HepG2 (cell line): ENCODE data around the gene SNAPC3. TPM values are rescaled to one million over a fixed set of nuclear protein-coding genes. Genes with fewer than 3 reads are reported as not detected.
A peak's percentile ranks its signal among the peaks of the same experiment; 100 is the strongest.

Experiments used
- ATF4 ChIP-seq, 2 experiments: fragments of 450-650 bp in 1 of 2; sonication (generic) in 1 of 2; formaldehyde crosslinking; IDR thresholded peaks; 2 replicates each; pipeline versions ENCODE4 v1.5.0 to v1.8.0; 2020 to 2022; ENCODE audit warnings: mild to moderate bottlenecking in 1 of 2, missing genetic modification reagents in 1 of 2
- BORCS8-MEF2B ChIP-seq: sonication (generic); formaldehyde crosslinking; IDR thresholded peaks from 2 replicates; pipeline ENCODE4 v1.8.0; 2022; ENCODE audit warnings: mild to moderate bottlenecking, missing genetic modification reagents
- MEIS1 ChIP-seq: sonication (generic); formaldehyde crosslinking; IDR thresholded peaks from 2 replicates; pipeline ENCODE4 v1.9.0; 2021; ENCODE audit warnings: mild to moderate bottlenecking, missing genetic modification reagents, moderate library complexity, borderline replicate concordance
- MLXIP ChIP-seq: sonication (generic); formaldehyde crosslinking; IDR thresholded peaks from 2 replicates; pipeline ENCODE4 v1.9.0; 2021; ENCODE audit warnings: missing genetic modification reagents, borderline replicate concordance
- RARA ChIP-seq: IDR thresholded peaks from 2 replicates; pipeline ENCODE4 v1.6.1; 2016; ENCODE audit warnings: missing genetic modification reagents, missing compliant biosample characterization
- ZMYM4 ChIP-seq: sonication (generic); formaldehyde crosslinking; IDR thresholded peaks from 2 replicates; pipeline ENCODE4 v1.8.1; 2023; ENCODE audit warnings: mild to moderate bottlenecking, missing genetic modification reagents
- ZNF432 ChIP-seq: sonication (generic); formaldehyde crosslinking; IDR thresholded peaks from 2 replicates; pipeline ENCODE4 v1.5.0; 2020; ENCODE audit warnings: missing genetic modification reagents, mild to moderate bottlenecking, borderline replicate concordance
- polyA plus RNA-seq, 8 experiments: library from polyadenylated mRNA; depleted of rRNA in 3 of 8; stranded (reverse) in 7 of 8; unstranded in 1 of 8; fragments of >200 nt; fragmentation: Illumina TruSeq in 4 of 8; extraction: Trizol in 4 of 8; gene quantifications; 2 replicates each; pipeline versions ENCODE4 v1.2.1 to v1.2.3, GENCODE V29; 2011 to 2016; ENCODE audit warnings: low read depth in 4 of 8, missing spikeins in 1 of 8, mixed read lengths in 1 of 8; ENCODE audit not compliant: insufficient read depth in 1 of 8
- total RNA-seq, 5 experiments: library from RNA; depleted of rRNA; stranded (reverse); fragments of >200 nt; fragmentation: Illumina TruSeq; extraction: Trizol; gene quantifications; 2 replicates each; pipeline ENCODE4 v1.2.3, GENCODE V29; 2016; ENCODE audit warnings: low read depth in 1 of 5
- TF ChIP-seq, protein P1 (sequence below): sonication (generic); formaldehyde crosslinking; IDR thresholded peaks from 2 replicates; pipeline ENCODE4 v1.5.0; 2020; ENCODE audit warnings: missing genetic modification reagents
- TF ChIP-seq, protein P2 (sequence below): sonication (generic); formaldehyde crosslinking; IDR thresholded peaks from one replicate; pipeline ENCODE4 v1.5.1; 2020; ENCODE audit warnings: mild to moderate bottlenecking, missing genetic modification reagents; ENCODE audit errors: not compliant biosample characterization
- TF ChIP-seq, protein P3 (sequence below): sonication (generic); formaldehyde crosslinking; IDR thresholded peaks from 2 replicates; pipeline ENCODE4 v1.4.0; 2020; ENCODE audit warnings: missing genetic modification reagents, borderline replicate concordance

The SNAPC3 gene
- total and polyA plus RNA-seq, 2 of the 13 experiments (the other 11 are each of a cell fraction or from before 2014, with no cell fraction given): 25.6 to 26.0 TPM

- no peak for TF ChIP-seq RARA (CRISPR knock-in tag)
- TF ChIP-seq, protein P1, sequence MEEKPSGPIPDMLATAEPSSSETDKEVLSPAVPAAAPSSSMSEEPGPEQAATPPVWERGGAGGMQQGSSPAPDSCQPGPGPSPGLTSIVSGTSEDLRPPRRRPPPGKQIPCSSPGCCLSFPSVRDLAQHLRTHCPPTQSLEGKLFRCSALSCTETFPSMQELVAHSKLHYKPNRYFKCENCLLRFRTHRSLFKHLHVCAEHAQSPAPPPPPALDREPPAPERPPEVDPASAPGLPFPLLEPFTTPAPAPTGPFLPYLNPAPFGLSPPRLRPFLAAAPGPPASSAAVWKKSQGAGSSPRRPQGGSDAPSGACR (CRISPR knock-in tag): no peak; the same call in 1 of the 2 replicates
- TF ChIP-seq, protein P2, sequence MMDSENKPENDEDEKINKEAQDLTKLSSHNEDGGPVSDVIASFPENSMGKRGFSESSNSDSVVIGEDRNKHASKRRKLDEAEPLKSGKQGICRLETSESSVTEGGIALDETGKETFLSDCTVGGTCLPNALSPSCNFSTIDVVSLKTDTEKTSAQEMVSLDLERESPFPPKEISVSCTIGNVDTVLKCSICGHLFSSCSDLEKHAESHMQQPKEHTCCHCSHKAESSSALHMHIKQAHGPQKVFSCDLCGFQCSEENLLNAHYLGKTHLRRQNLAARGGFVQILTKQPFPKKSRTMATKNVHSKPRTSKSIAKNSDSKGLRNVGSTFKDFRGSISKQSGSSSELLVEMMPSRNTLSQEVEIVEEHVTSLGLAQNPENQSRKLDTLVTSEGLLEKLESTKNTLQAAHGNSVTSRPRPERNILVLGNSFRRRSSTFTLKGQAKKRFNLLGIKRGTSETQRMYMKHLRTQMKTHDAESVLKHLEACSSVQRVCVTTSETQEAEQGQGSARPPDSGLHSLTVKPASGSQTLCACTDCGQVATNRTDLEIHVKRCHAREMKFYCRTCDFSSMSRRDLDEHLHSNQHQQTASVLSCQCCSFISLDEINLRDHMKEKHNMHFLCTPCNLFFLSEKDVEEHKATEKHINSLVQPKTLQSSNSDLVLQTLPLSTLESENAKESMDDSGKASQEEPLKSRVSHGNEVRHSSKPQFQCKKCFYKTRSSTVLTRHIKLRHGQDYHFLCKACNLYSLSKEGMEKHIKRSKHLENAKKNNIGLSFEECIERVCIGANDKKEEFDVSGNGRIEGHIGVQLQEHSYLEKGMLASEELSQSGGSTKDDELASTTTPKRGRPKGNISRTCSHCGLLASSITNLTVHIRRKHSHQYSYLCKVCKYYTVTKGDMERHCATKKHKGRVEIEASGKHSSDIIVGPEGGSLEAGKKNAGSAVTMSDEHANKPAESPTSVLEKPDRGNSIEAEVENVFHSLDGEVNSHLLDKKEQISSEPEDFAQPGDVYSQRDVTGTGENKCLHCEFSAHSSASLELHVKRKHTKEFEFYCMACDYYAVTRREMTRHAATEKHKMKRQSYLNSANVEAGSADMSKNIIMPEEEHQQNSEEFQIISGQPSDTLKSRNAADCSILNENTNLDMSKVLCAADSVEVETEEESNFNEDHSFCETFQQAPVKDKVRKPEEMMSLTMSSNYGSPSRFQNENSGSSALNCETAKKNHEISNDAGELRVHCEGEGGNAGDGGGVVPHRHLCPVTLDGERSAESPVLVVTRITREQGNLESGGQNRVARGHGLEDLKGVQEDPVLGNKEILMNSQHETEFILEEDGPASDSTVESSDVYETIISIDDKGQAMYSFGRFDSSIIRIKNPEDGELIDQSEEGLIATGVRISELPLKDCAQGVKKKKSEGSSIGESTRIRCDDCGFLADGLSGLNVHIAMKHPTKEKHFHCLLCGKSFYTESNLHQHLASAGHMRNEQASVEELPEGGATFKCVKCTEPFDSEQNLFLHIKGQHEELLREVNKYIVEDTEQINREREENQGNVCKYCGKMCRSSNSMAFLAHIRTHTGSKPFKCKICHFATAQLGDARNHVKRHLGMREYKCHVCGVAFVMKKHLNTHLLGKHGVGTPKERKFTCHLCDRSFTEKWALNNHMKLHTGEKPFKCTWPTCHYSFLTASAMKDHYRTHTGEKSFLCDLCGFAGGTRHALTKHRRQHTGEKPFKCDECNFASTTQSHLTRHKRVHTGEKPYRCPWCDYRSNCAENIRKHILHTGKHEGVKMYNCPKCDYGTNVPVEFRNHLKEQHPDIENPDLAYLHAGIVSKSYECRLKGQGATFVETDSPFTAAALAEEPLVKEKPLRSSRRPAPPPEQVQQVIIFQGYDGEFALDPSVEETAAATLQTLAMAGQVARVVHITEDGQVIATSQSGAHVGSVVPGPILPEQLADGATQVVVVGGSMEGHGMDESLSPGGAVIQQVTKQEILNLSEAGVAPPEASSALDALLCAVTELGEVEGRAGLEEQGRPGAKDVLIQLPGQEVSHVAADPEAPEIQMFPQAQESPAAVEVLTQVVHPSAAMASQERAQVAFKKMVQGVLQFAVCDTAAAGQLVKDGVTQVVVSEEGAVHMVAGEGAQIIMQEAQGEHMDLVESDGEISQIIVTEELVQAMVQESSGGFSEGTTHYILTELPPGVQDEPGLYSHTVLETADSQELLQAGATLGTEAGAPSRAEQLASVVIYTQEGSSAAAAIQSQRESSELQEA (CRISPR knock-in tag): no peak
- no peak for TF ChIP-seq MLXIP (CRISPR knock-in tag)
- no peak for TF ChIP-seq ZNF432 (CRISPR knock-in tag)
- peak; percentile 25 to 43; a peak in 1 of 4 replicates for TF ChIP-seq ATF4 (CRISPR knock-in tag; IDR thresholded peaks at IDR 0.05)
- 0 out of 2 replicates have a peak, but pooled peaks have one; percentile 56 for TF ChIP-seq MEIS1
- no peak for TF ChIP-seq BORCS8-MEF2B (CRISPR knock-in tag)
- TF ChIP-seq, protein P3, sequence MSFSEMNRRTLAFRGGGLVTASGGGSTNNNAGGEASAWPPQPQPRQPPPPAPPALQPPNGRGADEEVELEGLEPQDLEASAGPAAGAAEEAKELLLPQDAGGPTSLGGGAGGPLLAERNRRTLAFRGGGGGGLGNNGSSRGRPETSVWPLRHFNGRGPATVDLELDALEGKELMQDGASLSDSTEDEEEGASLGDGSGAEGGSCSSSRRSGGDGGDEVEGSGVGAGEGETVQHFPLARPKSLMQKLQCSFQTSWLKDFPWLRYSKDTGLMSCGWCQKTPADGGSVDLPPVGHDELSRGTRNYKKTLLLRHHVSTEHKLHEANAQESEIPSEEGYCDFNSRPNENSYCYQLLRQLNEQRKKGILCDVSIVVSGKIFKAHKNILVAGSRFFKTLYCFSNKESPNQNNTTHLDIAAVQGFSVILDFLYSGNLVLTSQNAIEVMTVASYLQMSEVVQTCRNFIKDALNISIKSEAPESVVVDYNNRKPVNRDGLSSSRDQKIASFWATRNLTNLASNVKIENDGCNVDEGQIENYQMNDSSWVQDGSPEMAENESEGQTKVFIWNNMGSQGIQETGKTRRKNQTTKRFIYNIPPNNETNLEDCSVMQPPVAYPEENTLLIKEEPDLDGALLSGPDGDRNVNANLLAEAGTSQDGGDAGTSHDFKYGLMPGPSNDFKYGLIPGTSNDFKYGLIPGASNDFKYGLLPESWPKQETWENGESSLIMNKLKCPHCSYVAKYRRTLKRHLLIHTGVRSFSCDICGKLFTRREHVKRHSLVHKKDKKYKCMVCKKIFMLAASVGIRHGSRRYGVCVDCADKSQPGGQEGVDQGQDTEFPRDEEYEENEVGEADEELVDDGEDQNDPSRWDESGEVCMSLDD (CRISPR knock-in tag): no peak
- peak; percentile 57 for TF ChIP-seq ZMYM4
These were observed 88.3 kb downstream of the SNAPC3 start, which contains the start of gene PSIP1 (continued) for GRCh38 chr9:15510789-15511575.
